Keratinocyte (primary cell): Measurements from ENCODE around the gene KCTD17. TPM values are rescaled to one million over a fixed set of nuclear protein-coding genes. Genes with fewer than 3 reads are reported as not detected.

Experiments
- DNase-seq: peaks from one replicate; pipeline ENCODE4 v3.0.0-alpha.2; 2011; ENCODE audit warnings: low read depth, missing footprints, low spot score
- FAIRE-seq: peaks from 2 replicates; lab custom pipeline; 2011; peaks lifted over from hg19 to GRCh38; lab: Jason Lieb, UNC
- H2AFZ ChIP-seq: 2 replicates; pipeline ENCODE4 v1.6.0; 2012; ENCODE audit warnings: low read length, control low read depth, inconsistent platforms; ENCODE audit not compliant: control insufficient read depth
- H3K27ac ChIP-seq: 2 replicates; pipeline ENCODE4 v1.5.1; 2011; ENCODE audit warnings: low read length; ENCODE audit not compliant: control insufficient read depth, insufficient read depth
- H3K27me3 ChIP-seq: 3 replicates; pipeline ENCODE4 v1.6.0; 2011; ENCODE audit warnings: low read length; ENCODE audit not compliant: control insufficient read depth, insufficient read depth; ENCODE audit errors: extremely low read depth
- H3K36me3 ChIP-seq, 2 experiments: 2 replicates in 1 of 2; 3 replicates in 1 of 2; pipeline ENCODE4 v1.5.1; 2011; ENCODE audit warnings: low read length in 2 of 2, mild to moderate bottlenecking in 1 of 2; ENCODE audit not compliant: control insufficient read depth in 2 of 2, insufficient read depth in 2 of 2; ENCODE audit errors: extremely low read depth in 1 of 2
- H3K4me1 ChIP-seq: 3 replicates; pipeline ENCODE4 v1.5.1; 2011; ENCODE audit warnings: low read length; ENCODE audit not compliant: control insufficient read depth, insufficient read depth; ENCODE audit errors: extremely low read depth
- H3K4me2 ChIP-seq: 3 replicates; pipeline ENCODE4 v1.6.0; 2011; ENCODE audit warnings: low read depth, low read length; ENCODE audit not compliant: control insufficient read depth, insufficient read depth; ENCODE audit errors: extremely low read depth
- H3K4me3 ChIP-seq, 3 experiments: fragments of 200-600 bp in 1 of 3; sonication (generic) in 1 of 3; 2 replicates in 2 of 3; 3 replicates in 1 of 3; pipeline ENCODE4 v1.5.1; 2011 to 2016; ENCODE audit warnings: low read length in 3 of 3, mild to moderate bottlenecking in 3 of 3, control low read depth in 2 of 3, inconsistent platforms in 1 of 3, low read depth in 1 of 3, mixed read lengths in 1 of 3, mixed run types in 1 of 3, moderate library complexity in 1 of 3; ENCODE audit not compliant: control insufficient read depth in 2 of 3, insufficient read depth in 2 of 3; ENCODE audit errors: extremely low read depth in 1 of 3
- H3K79me2 ChIP-seq: 2 replicates; pipeline ENCODE4 v1.6.0; 2012; ENCODE audit warnings: low read length; ENCODE audit not compliant: control insufficient read depth, insufficient read depth
- H3K9ac ChIP-seq: 3 replicates; pipeline ENCODE4 v1.6.0; 2011; ENCODE audit warnings: low read length; ENCODE audit not compliant: control insufficient read depth, insufficient read depth; ENCODE audit errors: extremely low read depth
- H3K9me1 ChIP-seq: 3 replicates; pipeline ENCODE4 v1.6.0; 2011; ENCODE audit warnings: low read length; ENCODE audit not compliant: control insufficient read depth, insufficient read depth; ENCODE audit errors: extremely low read depth
- H3K9me3 ChIP-seq: 2 replicates; pipeline ENCODE4 v1.5.1; 2012; ENCODE audit warnings: low read depth, low read length; ENCODE audit not compliant: control insufficient read depth
- H4K20me1 ChIP-seq: 3 replicates; pipeline ENCODE4 v1.6.0; 2011; ENCODE audit warnings: low read length; ENCODE audit not compliant: control insufficient read depth, insufficient read depth; ENCODE audit errors: extremely low read depth
- EZH2 ChIP-seq: IDR thresholded peaks from one replicate; pipeline ENCODE4 v1.6.1; 2012; ENCODE audit warnings: inconsistent platforms, mild to moderate bottlenecking, low read length, moderate library complexity
- dilution Hi-C: fragments of 300-500 bp; cut with MboI; formaldehyde crosslinking; loops from one replicate; pipeline ENCODE4 v1.7.0; 2020; ENCODE audit warnings: low sequenced_read_pairs; ENCODE audit not compliant: extremely low pct_ligation_motif_present
- polyA plus RNA-seq, 5 experiments: library from polyadenylated mRNA; depleted of rRNA in 3 of 5; stranded (reverse) in 3 of 5; stranded (forward) in 1 of 5; unstranded in 1 of 5; fragments of >200 nt; gene quantifications; 1 replicate in 1 of 5; 2 replicates in 3 of 5; 3 replicates in 1 of 5; pipeline versions ENCODE4 v1.2.1 to v1.2.3, GENCODE V29; 2011 to 2012; ENCODE audit warnings: missing spikeins in 2 of 5, low read depth in 1 of 5, low replicate concordance in 1 of 5
- TF ChIP-seq, protein P1 (sequence below), 3 experiments: IDR thresholded peaks in 1 of 3; conservative IDR thresholded peaks in 1 of 3; optimal IDR thresholded peaks in 1 of 3; 2 replicates in 2 of 3; 3 replicates in 1 of 3; pipeline versions ENCODE3 to v1.5.1; 2011; ENCODE audit warnings: low read length in 3 of 3, mild to moderate bottlenecking in 3 of 3, moderate library complexity in 2 of 3, control low read depth in 1 of 3, inconsistent platforms in 1 of 3; ENCODE audit not compliant: insufficient read depth in 2 of 3; ENCODE audit errors: extremely low read depth in 1 of 3

Gene KCTD17
- polyA plus RNA-seq, 1 donor (not counting 4 experiments of a cell fraction or from before 2014, with no cell fraction given): 16.3 TPM

DNA sequence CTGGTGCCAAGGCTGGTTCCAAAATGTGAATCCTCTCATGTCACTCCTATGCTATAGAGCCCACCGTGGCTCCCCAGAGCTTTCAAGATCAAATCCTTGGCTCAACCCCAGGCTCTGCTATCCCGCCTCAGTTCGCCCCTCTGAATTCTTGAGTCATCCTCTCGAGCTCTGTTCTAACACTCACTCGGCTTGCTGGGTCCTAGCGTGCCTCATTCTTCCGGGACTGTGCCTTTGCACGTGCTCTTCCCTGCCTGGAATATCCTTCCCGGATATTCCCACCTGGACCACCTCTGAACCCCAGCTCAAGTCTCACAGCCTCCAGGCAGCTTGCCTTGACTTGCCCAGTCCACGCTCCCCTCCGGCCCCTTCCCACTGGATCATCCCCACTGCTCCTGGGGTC is 13.0 kb downstream of the KCTD17 start:
- peaks cover 4% of the 10 kb centered on the region for H3K27me3 ChIP-seq
- H3K27ac ChIP-seq: no peak overlapping the region
- H3K36me3 ChIP-seq: no peaks in the 10 kb centered on the region
- no peak for FAIRE-seq
- dilution Hi-C loops: no loop called here
- no peaks in the 10 kb centered on the region for H3K9me1 ChIP-seq
- no peak overlapping the region for H3K4me3 ChIP-seq
- no peak overlapping the region for H2AFZ ChIP-seq
- H3K4me2 ChIP-seq: no peak overlapping the region
- no peaks in the 10 kb centered on the region for H3K9me3 ChIP-seq
- no peak overlapping the region for H3K9ac ChIP-seq
- no peaks in the 10 kb centered on the region for H4K20me1 ChIP-seq
- H3K79me2 ChIP-seq: no peaks in the 10 kb centered on the region
- DNase-seq: no peak
- no peaks in the 10 kb centered on the region for H3K4me1 ChIP-seq
- no peak for TF ChIP-seq EZH2
- TF ChIP-seq, protein P1, sequence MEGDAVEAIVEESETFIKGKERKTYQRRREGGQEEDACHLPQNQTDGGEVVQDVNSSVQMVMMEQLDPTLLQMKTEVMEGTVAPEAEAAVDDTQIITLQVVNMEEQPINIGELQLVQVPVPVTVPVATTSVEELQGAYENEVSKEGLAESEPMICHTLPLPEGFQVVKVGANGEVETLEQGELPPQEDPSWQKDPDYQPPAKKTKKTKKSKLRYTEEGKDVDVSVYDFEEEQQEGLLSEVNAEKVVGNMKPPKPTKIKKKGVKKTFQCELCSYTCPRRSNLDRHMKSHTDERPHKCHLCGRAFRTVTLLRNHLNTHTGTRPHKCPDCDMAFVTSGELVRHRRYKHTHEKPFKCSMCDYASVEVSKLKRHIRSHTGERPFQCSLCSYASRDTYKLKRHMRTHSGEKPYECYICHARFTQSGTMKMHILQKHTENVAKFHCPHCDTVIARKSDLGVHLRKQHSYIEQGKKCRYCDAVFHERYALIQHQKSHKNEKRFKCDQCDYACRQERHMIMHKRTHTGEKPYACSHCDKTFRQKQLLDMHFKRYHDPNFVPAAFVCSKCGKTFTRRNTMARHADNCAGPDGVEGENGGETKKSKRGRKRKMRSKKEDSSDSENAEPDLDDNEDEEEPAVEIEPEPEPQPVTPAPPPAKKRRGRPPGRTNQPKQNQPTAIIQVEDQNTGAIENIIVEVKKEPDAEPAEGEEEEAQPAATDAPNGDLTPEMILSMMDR (optimal IDR thresholded peaks at IDR 0.05 in 1 of 3, IDR thresholded peaks at IDR 0.05 in 1 of 3, conservative IDR thresholded peaks at IDR 0.05 in 1 of 3; ENCODE audit: extremely low read depth in 1 of 3, insufficient read depth in 2 of 3, low read length in 3 of 3): no peak

DNA sequence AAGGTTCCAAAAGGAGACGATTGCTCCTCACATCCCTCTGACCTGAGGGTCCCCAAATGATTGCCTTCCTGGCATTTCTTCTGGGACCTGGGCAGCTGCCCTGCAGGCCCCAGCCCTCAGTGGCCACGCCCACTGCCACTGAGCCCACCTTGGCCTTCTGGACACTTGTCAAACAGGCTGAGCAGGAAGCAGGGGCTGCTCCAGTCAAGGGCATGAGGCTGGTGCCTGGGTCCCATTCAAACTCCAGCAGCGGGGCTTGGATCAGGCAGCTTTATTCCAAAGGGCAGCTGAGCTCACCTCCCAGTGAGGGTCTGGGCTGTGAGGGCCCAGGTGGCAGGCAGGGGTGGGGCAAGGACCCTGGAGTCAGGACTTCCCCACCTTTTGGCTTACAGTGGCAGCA is 13.6 kb downstream of the KCTD17 start:
- Histone ChIP-seq H3K4me3 (no peak overlapping the region), H3K27ac (no peak overlapping the region), H2AFZ (no peak overlapping the region), H3K27me3 (peaks cover 10% of the 10 kb centered on the region), H3K9me3 (no peaks in the 10 kb centered on the region), H3K9me1 (no peaks in the 10 kb centered on the region), H3K4me2 (no peak overlapping the region), H3K9ac (no peak overlapping the region), H4K20me1 (no peaks in the 10 kb centered on the region), H3K79me2 (no peaks in the 10 kb centered on the region), H3K36me3 (no peaks in the 10 kb centered on the region), H3K4me1 (no peaks in the 10 kb centered on the region)
- FAIRE-seq (no peak), DNase-seq (no peak)
- TF ChIP-seq EZH2: no peak
- TF ChIP-seq, protein P1 (optimal IDR thresholded peaks at IDR 0.05 in 1 of 3, IDR thresholded peaks at IDR 0.05 in 1 of 3, conservative IDR thresholded peaks at IDR 0.05 in 1 of 3; ENCODE audit: extremely low read depth in 1 of 3, insufficient read depth in 2 of 3, low read length in 3 of 3): no peak
- dilution Hi-C loops: no loop called here
